D721Med (cell line): ENCODE data around the gene ANKRD6.

Source experiments
- DNase-seq: peaks from one replicate; pipeline ENCODE4 v3.0.0; 2011; ENCODE audit warnings: low spot score; ENCODE audit not compliant: insufficient read length
- FAIRE-seq: peaks from 2 replicates; lab custom pipeline; 2011; peaks lifted over from hg19 to GRCh38; lab: Jason Lieb, UNC
- TF ChIP-seq, protein P1 (sequence below): IDR thresholded peaks from 2 replicates; pipeline ENCODE4 v1.5.1; 2012; ENCODE audit warnings: mild to moderate bottlenecking, control low read depth; ENCODE audit not compliant: insufficient read depth; ENCODE audit errors: missing control alignments

ANKRD6 gene

GRCh38 chr6:89506716-89507617 lies 74.0 kb downstream of the ANKRD6 start:
- DNase-seq (no peak), FAIRE-seq (no peak)
- TF ChIP-seq, protein P1, sequence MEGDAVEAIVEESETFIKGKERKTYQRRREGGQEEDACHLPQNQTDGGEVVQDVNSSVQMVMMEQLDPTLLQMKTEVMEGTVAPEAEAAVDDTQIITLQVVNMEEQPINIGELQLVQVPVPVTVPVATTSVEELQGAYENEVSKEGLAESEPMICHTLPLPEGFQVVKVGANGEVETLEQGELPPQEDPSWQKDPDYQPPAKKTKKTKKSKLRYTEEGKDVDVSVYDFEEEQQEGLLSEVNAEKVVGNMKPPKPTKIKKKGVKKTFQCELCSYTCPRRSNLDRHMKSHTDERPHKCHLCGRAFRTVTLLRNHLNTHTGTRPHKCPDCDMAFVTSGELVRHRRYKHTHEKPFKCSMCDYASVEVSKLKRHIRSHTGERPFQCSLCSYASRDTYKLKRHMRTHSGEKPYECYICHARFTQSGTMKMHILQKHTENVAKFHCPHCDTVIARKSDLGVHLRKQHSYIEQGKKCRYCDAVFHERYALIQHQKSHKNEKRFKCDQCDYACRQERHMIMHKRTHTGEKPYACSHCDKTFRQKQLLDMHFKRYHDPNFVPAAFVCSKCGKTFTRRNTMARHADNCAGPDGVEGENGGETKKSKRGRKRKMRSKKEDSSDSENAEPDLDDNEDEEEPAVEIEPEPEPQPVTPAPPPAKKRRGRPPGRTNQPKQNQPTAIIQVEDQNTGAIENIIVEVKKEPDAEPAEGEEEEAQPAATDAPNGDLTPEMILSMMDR: no peak

DNA sequence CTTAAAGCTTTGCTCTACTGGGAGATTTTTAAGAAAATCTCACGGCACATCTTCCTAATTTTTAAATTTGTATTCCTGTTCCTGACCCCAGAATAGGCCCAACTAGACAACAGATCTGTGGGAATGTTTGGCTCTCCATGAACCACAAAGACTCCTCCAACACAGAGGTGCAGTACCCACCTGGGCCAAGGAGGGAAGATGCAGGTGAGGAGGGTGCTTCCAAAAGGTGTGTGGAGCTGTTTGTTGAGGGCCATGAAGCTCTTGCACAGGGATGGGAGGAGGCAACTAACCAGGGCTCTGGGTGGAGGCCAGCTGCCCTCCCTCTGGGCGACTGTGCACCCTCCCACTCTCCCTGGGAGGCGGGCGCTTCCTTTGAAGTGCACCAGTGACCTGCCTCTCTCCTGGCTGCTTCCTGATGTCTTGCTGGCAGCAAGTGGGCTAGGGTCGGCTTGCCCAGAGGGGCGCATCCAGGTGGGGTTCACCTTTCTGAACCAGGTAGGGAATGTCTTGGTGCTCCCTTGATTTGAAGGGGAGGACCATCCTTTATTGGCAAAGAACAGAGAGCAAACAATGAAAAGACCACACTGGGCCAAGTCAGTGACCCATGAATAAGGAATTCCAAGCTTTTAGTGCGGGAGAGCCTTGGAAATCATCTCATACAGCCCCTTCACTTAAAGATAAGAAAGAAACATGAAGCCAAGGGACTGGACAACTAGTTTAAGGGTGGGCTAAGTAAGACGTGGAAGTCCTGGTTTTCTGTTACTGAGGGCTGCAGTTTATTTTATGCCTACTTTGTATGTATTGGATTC lies 76.0 kb downstream of the ANKRD6 start:
- DNase-seq (no peak), FAIRE-seq (no peak)
- TF ChIP-seq, protein P1: no peak

GRCh38 chr6:89509777-89510281 lies 76.9 kb downstream of the ANKRD6 start:
- no peak for DNase-seq
- no peak for FAIRE-seq
- TF ChIP-seq, protein P1: no peak

DNA sequence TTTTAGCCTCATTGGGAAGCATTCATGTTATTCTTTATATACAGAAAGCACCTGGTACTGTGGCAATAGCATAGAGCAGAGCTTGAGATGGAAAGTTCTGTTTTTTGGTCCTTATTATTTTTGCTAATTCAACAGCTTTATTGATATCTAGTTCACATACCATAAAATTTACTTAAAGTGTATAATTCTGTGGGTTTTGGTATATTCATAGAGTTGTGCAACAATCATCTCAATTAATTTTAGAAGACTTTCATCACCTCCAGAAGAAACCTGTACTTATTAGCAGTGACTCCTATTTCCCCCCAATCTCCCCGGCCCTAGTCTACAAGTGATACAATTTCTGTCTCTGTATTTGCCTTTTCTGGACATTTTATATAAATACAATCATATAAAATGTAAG lies 77.4 kb downstream of the ANKRD6 start:
- FAIRE-seq (no peak), DNase-seq (no peak)
- TF ChIP-seq, protein P1: no peak

DNA sequence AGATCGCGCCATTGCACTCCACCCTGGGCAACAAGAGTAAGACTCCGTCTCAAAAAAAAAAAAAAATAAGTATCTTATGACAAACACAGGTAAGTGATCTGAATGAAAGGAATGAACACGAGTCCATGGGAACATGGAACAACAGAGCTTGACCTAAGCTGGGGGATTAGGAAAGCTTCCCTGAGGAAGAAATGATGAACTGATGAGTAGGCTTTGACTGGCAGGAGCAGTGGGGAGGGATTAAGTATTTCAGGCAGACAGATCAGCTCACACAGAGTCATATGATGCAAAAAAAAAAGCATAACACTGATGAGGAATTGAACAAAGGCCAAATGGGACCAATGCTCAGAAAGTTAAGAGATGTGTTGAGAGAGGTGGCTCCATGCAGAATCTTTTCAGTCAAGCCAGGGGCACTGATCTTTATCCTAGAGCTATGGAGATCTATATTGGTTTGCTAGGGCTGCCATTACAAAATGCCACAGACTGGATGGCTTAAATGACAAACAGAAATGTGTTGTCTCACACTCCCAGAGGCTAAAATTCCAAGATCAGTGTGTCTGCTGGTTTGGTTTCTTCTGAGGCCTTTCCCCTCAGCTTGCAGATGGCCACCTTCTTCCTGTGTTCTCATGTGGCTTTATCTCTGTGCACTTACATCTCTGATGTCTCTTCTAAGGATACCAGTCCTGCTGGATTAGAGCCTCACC lies 85.6 kb downstream of the ANKRD6 start:
- DNase-seq (no peak), FAIRE-seq (no peak)
- TF ChIP-seq, protein P1: no peak

GRCh38 chr6:89520736-89521135 lies 87.8 kb downstream of the ANKRD6 start:
- FAIRE-seq (no peak), DNase-seq (no peak)
- TF ChIP-seq, protein P1: no peak
